GM12878 (cell line): ENCODE measurements around the gene CATSPERZ. TPM values are rescaled to one million over a fixed set of nuclear protein-coding genes. Genes with fewer than 3 reads are reported as not detected.
A peak's percentile ranks its signal among the peaks of the same experiment; 100 is the strongest.

ENCODE experiments used
- BMI1 ChIP-seq: fragments of 450-650 bp; IDR thresholded peaks from 2 replicates; pipeline ENCODE4 v1.6.1; 2016; ENCODE audit warnings: mild to moderate bottlenecking, moderate library complexity, borderline replicate concordance
- CBX3 ChIP-seq: fragments of 200-600 bp; sonication (generic); IDR thresholded peaks from 2 replicates; pipeline ENCODE4 v1.6.1; 2016; ENCODE audit warnings: low read depth, borderline replicate concordance
- CHD2 ChIP-seq: IDR thresholded peaks from 2 replicates; pipeline ENCODE4 v1.6.1; 2011; ENCODE audit warnings: low read depth, low read length, improper control_type of control experiment, borderline replicate concordance
- MEF2A ChIP-seq: IDR thresholded peaks from 2 replicates; pipeline ENCODE4 v1.6.1; 2011; ENCODE audit warnings: low read depth, mild to moderate bottlenecking, low read length, moderate library complexity; ENCODE audit not compliant: insufficient read depth
- MTA3 ChIP-seq: IDR thresholded peaks from 2 replicates; pipeline ENCODE4 v1.6.1; 2012; ENCODE audit warnings: low read length, inconsistent platforms, borderline replicate concordance
- MXI1 ChIP-seq: fragments of 150-350 bp; IDR thresholded peaks from 2 replicates; pipeline ENCODE4 v1.6.1; 2011; ENCODE audit warnings: low read depth, mild to moderate bottlenecking, inconsistent platforms, low read length, improper control_type of control experiment
- NBN ChIP-seq: fragments of 450-650 bp; IDR thresholded peaks from 2 replicates; pipeline ENCODE4 v1.6.1; 2016
- NR2C1 ChIP-seq: fragments of 450-650 bp; IDR thresholded peaks from 2 replicates; pipeline ENCODE4 v1.6.1; 2017; ENCODE audit warnings: antibody characterized with exemption, mild to moderate bottlenecking, moderate library complexity
- PAX8 ChIP-seq: fragments of 450-650 bp; IDR thresholded peaks from 2 replicates; pipeline ENCODE4 v1.6.1; 2017; ENCODE audit warnings: mild to moderate bottlenecking, moderate library complexity
- PRDM15 ChIP-seq: fragments of 450-650 bp; formaldehyde crosslinking; IDR thresholded peaks from 2 replicates; pipeline ENCODE4 v1.4.0; 2020; ENCODE audit warnings: mild to moderate bottlenecking, moderate library complexity
- RAD51 ChIP-seq: fragments of 450-650 bp; IDR thresholded peaks from 2 replicates; pipeline ENCODE4 v1.6.1; 2016; ENCODE audit warnings: moderate library complexity, mild to moderate bottlenecking, inconsistent platforms
- RCOR1 ChIP-seq: conservative IDR thresholded peaks from 2 replicates; pipeline ENCODE4 v1.6.1; 2012; ENCODE audit warnings: low read depth, low read length, improper control_type of control experiment
- RFX5 ChIP-seq: IDR thresholded peaks from 2 replicates; pipeline ENCODE4 v1.6.1; 2011; ENCODE audit warnings: low read depth, low read length, improper control_type of control experiment
- SKIL ChIP-seq: fragments of 450-650 bp; IDR thresholded peaks from 2 replicates; pipeline ENCODE4 v1.6.1; 2017; ENCODE audit warnings: mild to moderate bottlenecking, low read depth, inconsistent platforms; ENCODE audit not compliant: poor library complexity, severe bottlenecking
- SUPT20H ChIP-seq: IDR thresholded peaks from 2 replicates; pipeline ENCODE4 v1.6.1; 2011; ENCODE audit warnings: low read depth, mild to moderate bottlenecking, low read length, moderate library complexity, borderline replicate concordance; ENCODE audit not compliant: control insufficient read depth
- WRNIP1 ChIP-seq: IDR thresholded peaks from 2 replicates; pipeline ENCODE4 v1.6.1; 2011; ENCODE audit warnings: low read depth, low read length, improper control_type of control experiment, borderline replicate concordance
- ZBTB40 ChIP-seq: fragments of 450-650 bp; IDR thresholded peaks from 2 replicates; pipeline ENCODE4 v1.6.1; 2016; ENCODE audit warnings: mild to moderate bottlenecking, moderate library complexity, borderline replicate concordance
- polyA plus RNA-seq, 11 experiments: library from polyadenylated mRNA; depleted of rRNA in 4 of 11; unstranded in 6 of 11; stranded (reverse) in 5 of 11; fragments of >200 nt; fragmentation: Nextera tagmentation in 4 of 11; fragmentation: Illumina TruSeq in 1 of 11; extraction: Ambion mirVana in 4 of 11; extraction: Trizol in 1 of 11; gene quantifications; 1 replicate in 1 of 11; 2 replicates in 10 of 11; pipeline versions ENCODE4 v1.2.1 to v1.2.3, GENCODE V29; 2011 to 2016; ENCODE audit warnings: inconsistent platforms in 2 of 11, missing spikeins in 2 of 11, low read depth in 1 of 11
- total RNA-seq, 4 experiments: library from RNA; depleted of rRNA in 3 of 4; stranded (reverse); fragments of >200 nt in 3 of 4; fragmentation: Illumina TruSeq in 1 of 4; extraction: Trizol in 1 of 4; gene quantifications; 2 replicates each; pipeline versions ENCODE4 v1.2.1 to v1.2.3, GENCODE V29; 2013 to 2021

The CATSPERZ gene
- total and polyA plus RNA-seq, 10 of the 15 experiments (the other 5 are each of a cell fraction or from before 2014, with no cell fraction given) = 0.12 to 0.31 TPM; not detected in 8

- no peak for TF ChIP-seq ZBTB40
- no peak for TF ChIP-seq MTA3
- no peak for TF ChIP-seq RCOR1
- no peak for TF ChIP-seq RAD51
- TF ChIP-seq NBN = 0 out of 2 replicates have a peak, but pooled peaks have one; percentile 18
- TF ChIP-seq MXI1 = peak; percentile 65; the same call in 1 of the 2 replicates
- no peak for TF ChIP-seq RFX5
- TF ChIP-seq MEF2A = no peak
- no peak for TF ChIP-seq WRNIP1
- TF ChIP-seq BMI1 = no peak
- no peak for TF ChIP-seq SUPT20H
- no peak; the same call in 1 of the 2 replicates for TF ChIP-seq CHD2
- TF ChIP-seq CBX3 = no peak
- TF ChIP-seq PRDM15 (CRISPR knock-in tag) = no peak
- no peak for TF ChIP-seq PAX8
- peak; percentile 91 for TF ChIP-seq NR2C1
- no peak for TF ChIP-seq SKIL
Measured at GRCh38 chr11:64284962-64285884, 14.9 kb upstream of the CATSPERZ start, which contains the start of gene GPR137 (continued).
